HG03469 (cell line): ENCODE data around the gene CDH24.
A peak's percentile ranks its signal among the peaks of the same experiment; 100 is the strongest.

ENCODE experiments used
- ATAC-seq: cut with Tn5 transposase; IDR thresholded peaks from one replicate; pipeline ENCODE4 v1.9.1; 2021; ENCODE audit warnings: mild to moderate bottlenecking, moderate library complexity, moderate number of reproducible peaks; ENCODE audit not compliant: unreplicated experiment

Gene CDH24

DNA sequence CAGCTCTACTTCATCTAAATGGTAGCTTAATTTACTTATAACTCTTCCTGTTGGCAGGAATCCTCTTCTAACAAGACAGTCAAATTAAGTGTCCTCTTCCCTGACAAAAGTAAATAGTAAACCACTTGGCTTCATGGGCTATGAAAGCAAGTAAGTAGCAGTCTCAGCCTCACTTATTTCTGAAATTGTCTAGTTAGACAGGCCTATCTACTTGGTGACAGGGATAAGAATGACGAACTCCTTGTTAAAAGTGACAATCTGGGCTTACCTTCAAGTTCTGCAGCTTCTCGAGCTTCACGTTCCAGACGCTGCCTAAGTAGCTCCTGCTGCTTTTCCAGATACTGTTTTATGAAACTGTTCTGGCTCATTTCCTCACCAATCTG, 32.9 kb upstream of the CDH24 start:
- no peak for ATAC-seq

DNA sequence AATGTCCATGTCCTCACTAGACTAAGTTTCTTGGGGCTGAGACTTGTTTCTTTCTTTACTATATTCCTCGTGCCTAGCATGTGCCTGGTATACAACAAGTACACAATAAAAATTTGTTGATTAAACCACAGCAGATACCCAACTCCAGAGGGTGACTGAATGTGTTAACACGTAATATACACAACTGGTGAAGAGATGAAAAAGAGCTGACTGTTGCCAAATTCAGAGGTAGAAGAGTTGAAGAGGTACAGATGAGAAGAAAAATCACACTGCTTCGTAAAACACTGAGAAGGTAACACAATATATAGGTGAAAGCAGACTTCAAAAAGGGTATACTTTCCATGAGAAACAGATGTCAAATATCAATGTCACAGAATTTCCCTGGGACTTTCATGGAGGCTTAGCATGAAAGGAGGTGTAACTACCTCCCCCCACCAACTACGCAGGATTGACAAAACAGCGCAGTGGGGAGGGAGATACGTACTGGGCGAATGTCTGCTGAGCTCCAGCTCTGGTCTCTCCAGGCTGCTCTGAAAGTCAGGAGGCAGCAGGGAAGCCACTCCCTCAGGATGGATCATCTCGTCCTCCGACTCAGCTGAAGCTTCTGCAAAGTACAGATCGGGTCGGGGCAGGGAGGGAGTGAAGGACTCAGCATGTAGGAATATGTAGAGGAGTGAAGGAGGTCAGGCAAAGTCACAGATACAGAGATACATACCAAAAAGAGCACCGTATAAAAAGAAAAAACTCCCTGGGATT, 32.4 kb upstream of the CDH24 start:
- no peak for ATAC-seq

DNA sequence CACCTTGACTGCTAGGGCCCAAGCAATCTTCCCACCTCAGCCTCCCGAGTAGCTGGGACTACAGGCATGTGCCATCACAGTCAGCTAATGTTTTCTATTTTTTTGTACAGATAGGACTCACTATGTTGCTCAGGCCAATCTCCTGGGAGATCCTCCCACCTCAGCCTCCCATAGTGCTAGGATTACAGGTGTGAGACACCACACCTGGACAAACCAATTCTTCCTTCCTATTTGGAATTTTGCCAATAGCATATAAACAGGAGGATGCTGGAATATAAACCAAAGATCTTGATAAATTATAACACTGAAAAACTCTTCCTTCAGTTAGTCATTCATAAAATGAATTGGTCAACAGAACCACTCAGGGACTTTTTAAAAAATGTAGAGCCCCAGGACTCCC, 29.2 kb upstream of the CDH24 start:
- ATAC-seq = no peak

DNA sequence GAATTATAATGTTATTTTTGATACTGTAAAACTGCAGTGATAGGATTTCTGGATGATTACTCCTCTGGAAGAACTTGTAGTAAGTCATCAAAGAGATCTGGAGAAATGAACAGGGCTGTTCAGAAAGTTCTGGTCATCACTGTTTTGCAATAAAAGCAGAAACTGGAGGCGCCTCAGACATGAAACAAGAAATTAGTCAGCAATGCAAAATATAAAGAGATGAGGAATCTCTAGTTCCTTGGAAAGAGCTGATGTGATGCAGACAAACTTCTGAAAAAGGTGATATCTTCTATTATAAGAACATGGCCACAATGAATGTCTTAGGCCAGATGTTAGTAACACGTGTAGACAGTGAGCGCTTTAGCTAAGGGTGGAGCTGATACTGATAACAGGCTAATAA, 28.1 kb upstream of the CDH24 start:
- ATAC-seq = no peak

DNA sequence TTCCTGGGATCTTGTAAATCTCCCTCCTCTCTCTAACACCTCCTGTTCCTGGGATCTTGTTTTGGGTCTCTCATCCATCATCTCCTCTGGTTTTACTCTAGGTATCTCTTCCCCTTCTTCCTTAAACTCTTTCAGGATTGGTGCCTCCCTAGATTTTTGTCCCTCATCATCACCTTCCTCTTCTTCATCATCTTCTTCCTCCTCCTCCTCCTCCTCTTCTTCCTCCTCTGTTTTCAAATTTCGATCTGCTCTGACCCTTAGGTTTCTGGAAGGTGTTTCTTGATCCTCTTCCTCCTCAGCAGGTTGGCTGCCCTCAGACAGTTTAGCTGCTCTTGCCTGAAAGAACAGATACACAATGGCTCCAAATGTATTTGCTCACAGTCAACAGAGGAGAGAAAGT, 23.2 kb upstream of the CDH24 start:
- ATAC-seq = no peak

DNA sequence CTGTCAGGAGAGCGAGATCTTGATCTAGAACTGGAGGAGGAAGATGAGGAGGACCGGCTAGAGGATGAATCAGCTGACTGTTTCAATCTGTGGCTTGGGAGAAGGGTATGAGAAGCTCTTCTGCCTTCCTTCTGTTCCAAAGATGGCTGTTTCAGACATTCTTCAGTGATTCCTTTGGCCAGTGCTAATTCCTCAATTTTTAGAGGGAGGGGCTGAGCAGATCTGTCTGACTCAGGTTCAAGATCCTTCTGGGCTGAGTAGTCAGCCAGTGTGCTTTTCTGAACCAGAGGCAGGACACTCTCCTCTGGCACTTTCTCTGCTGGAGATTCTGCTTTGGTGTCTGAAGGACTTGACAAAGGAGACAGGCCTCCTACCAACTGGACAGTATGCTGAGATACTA, 22.4 kb upstream of the CDH24 start:
- no peak for ATAC-seq

DNA sequence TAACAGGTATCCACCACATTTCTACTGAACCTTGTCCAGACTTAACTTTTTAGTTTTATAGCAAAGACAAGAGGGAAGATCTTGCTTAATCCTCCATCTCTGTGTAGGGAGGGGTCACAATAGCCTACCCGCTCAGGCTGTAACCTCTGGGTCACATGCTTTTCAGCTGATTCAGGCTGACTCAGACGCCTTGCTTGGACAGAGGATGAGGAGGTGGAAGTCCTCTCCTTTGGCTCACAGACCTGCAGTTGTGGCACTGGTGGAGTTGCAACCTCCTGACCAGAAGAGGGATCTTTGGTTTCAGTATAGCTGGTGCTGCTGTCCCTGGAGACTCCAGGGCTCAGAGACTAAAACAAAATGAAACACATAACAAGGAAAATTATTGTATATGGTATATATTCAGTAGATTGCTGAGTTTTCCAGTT, 21.4 kb upstream of the CDH24 start:
- no peak for ATAC-seq

DNA sequence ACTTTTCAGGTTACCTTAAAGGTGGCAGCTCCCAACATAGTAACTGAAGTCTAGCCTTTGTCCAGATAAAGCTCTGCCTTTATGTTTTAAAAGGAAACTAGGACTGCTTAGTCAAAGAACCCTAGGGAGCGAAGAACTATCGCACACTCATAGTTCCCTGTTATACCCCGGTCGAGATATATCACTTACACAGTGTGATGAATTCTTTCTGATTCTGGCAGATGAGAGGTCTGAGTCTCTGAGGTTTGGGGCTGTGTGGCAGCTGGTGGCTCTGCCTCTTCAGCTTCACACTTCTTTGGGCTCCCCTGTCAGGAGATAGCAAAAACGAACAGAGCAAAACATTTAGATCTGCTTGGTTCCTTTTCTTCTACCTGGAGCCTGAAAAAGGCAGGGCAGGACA, 20.6 kb upstream of the CDH24 start:
- no peak for ATAC-seq

DNA sequence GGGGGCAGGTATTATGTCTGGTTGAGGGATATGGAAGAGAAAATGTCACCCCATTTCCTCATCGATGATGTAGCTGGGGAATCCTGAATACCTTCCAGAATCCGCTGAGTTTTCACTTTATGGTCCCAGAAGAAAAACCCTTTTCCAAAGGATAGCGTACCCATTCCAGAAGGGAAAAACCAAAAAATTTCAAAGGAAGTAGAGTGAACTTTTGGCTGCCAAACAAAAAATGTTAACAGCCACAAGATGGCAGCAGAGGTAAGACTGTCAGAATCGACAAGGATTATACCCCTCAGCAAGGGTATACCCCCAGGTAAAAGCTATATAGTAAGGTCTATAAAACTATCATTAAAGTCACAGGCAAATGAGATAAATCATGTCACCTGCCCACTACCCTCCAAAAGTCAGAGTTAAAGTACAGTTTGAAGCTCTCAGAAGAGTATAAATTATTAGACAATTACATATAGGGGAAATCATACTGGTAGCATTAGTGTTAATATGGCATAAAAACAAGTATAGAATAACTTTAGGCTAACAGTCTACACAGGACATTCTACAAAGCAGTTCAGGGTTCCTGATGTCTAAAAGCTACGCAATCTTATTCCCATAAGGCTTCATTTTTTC, 19.6 kb upstream of the CDH24 start:
- ATAC-seq = no peak

DNA sequence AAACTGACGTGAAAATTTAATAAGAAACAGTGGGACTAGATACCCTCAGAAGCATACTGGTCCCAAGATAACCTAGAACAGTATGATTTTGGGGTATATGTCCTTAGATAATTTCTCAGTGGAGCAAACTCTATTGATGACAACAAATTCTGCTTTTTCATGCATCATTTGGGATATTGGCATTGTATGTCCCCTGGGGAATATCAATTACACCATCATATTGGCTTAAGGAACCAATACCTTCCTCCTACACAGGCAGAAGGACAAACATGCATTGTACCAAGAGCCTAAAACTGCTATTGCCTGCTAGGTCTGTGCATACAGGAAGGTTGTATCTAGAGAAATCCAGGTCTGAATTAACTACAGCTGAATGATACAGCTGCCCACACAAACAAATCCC, 17.6 kb upstream of the CDH24 start:
- no peak for ATAC-seq

DNA sequence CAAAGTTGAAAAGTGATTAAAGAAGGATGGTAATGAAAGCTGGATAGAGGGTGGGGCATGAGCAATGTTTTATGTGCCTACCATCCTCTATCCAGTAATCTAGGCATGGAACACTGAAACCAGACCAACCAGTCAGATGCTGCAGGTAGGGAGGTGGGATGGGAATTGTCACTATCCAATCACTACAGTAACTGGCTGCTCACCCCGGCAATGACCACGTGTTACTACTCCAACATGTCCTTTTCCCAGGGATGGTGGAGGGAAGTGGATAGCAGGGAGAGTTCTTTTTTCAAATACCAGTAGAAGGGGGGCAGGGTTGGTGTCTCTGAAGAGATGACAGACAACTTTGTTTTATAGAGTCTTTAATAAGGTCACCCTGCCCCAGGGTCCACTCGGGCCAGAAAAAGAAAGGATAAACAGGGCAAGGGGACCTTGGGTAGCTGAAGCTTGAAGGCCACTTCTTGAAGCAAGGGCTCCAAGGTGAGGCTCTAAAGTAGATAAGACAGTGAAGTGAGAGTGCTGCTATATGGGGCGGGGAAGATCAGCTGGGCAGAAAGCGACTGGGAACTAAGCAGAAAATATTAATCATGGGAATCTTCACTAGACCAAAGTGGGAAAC, 14.7 kb upstream of the CDH24 start:
- no peak for ATAC-seq

DNA sequence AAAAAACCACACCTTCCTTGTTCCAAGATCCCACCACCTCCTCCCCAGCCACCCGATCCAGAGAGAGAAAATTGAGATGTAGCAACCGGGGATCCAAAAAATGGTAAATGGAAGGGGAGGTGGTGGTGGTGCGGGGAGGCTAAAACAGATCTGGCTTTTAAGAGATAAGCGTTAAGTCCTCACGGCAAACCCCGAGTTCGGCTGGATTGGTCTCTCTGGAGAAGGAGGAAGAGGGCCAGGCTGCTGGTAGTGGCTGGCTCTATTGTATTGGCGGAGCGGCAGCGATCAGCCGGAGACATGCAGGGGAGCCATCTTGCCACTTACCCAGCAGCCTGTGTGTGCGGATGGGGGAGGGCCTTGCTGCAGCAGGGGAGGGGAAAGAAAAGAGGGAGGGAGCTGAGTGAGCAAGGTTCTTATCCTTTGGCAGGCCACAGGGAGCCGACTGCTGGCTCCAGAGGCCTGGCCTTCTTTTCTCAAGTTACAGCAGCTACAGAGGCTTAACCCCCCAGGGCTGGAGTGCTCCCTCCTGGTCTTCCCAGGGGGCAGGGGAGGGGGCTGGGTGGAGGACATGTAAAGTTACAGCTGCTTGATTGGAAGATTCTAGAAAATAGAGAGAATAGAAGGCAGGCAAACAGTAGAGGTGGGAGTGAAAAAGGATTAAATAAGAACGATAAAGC, 14.1 kb upstream of the CDH24 start:
- peak; percentile 63 for ATAC-seq

DNA sequence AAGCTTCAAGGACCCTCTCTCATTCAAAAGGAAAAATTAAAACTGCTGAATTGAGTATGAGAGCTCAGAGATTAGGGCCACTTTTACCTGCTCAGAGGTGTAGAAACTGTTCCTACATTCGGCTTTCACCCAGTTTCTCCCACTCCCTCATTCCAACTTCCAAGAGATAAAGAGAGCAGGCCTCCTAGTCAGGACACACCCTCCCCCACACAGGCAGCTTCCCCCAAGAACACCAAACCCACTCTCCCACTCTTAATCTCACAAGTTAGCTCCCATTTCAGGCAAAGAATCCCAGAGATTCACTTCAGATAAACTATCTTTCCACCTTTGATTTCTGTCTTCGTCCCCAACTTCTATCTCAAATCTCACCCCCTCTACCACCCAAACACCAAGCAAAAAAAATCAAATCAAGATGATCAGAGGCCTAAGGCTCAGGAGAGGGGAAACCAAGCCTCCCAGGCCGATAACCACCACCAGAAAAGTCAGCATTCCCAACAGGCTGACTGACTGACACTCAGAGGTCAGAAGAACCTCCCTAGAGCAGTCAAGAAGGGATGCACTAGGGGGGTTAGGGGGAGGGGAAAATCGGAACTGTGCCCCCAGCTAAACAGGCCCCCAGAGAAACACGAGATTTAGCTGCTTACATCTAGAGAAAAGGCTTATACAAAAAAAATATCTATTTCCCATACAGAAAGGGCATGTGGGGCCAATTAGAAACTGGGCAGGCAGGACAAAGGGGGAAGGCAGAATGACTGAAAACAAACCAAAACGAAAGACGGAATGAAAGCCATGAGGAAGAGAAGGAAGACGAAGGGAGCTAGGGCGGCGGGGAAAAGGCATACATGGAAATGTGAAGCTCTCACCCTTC, 13.2 kb upstream of the CDH24 start:
- no peak for ATAC-seq

DNA sequence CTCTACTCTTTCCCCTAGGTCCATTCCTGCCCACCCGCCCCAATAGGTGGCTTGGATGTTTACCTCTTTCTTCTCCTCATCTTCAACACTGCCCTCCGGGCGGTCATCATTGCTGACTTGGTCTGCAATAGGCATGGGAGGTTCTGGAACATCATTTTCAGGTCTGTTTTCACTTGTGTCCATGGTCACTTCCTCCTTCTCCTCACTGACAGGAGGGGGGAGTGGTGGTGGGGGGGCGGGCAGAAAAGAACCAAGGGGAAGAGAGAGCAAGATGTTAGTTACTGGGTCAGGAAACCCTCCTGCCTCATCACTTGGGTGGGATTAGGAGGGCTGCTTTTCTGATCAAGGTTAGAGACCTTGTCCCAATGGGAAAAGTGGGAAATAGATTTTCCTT, 12.1 kb upstream of the CDH24 start:
- ATAC-seq = no peak

DNA sequence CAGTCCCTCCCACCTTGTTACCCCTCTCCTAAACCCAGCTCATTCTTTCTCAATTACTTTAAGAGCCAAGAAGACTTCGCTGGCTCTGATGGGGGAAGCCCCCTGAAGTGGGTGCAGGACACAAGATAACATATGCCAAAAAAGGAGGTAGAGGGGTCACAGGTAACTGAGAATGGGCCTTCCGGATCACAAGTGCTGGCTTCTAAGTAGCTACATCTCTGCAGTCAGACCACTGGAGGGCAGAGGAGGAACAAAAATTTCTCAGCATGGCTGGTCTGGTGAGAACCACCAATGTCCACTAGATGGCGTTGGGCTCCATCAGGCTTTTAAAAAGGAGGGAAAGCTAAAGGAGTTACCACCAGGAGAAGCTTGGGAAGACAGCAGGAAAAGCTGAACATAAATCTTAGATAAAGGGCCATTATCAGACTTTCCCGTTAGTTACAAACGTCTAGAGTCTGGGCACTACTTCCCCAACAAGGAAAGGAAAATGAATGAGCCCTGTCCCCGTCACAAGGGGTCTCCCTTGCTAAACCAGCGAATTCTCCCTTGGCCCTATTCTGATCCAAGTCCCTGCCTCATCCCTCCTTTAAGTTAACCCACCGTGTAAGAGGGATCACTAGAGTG, 11.6 kb upstream of the CDH24 start:
- ATAC-seq = peak; percentile 63

DNA sequence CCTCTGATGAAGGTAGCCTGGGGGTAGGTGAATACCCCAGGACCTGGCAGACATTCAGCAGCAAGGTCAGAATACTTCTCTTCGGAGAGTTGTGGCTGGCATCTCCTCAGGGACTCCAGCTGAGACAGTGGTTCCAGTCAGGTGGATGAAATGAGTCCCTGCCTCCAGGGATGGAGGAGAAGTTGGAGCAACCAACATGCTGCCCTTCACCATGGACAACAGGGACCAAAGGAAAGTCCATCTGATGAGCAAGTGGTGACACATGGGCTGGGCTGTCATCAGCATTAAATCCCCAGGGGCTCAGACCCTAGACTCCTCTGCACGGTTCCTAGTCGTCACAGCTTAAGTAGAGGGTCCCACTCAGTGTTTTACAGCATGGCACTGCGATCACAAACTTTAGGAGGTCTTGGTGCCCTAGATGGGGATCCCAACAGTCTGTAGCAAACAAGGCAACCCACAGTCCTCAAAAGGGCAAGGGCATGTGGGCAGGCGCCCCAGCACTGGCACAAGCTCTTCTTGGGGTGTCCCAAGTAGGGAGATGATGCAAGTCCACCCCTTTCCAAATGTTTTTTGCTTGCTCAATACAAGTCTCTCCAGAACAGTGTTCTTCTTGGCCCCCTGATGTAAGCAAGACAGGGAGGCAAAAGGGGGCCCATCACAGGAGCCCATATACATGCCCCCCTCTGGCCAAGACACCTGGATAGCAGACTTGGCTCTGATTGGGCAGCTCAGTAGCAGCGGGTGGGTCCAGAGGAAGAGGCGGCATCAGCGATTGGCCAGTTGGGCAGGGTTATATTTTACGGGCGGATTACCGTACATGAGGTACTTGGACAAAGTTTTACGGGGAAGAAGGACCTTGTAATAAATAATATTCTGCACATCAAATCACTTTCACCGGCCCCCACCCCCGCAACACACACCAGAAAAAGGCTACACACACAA, 10.8 kb upstream of the CDH24 start:
- no peak for ATAC-seq

DNA sequence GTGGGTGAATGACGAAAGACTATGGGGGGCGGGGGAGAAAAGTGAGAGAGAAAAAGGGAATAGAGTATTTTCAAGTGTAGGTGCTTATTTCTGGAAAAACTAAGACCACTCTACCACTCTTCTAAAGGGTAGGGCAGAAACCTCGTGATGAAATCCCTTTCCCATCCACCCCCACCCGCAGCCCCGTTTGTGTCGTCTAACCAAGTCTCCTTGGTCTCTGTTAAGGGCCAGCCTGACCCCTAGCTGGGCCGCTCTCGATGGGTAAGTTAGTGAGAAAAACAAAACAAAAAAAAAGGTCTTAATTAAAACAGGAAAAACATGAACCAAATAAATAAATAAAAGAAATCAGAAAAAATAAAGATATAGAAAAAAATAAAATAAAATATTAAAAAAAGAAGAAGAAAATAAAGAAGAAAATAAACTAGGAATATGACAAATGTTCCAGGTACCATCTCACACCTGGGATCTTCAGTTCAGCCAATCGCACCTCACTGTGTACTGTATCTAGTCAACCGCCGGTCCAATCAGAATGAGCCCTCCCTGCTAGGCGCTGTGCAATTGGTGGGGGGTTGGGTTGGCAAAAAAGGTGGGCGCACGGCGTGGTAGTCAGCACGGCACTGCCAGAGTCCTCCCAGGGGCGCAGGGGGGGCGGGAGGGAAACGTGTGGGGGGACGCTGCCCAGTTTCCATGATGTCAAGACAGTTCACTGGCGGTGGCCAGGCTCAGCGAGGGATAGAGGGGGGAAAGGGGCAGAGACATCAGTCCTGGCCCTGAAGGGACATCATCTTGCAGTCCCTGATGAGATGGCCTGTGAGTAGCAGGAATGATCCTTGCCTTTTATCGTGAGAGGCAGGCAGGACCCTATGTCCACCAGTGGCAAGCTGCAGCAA, 9.8 kb upstream of the CDH24 start:
- ATAC-seq = no peak

DNA sequence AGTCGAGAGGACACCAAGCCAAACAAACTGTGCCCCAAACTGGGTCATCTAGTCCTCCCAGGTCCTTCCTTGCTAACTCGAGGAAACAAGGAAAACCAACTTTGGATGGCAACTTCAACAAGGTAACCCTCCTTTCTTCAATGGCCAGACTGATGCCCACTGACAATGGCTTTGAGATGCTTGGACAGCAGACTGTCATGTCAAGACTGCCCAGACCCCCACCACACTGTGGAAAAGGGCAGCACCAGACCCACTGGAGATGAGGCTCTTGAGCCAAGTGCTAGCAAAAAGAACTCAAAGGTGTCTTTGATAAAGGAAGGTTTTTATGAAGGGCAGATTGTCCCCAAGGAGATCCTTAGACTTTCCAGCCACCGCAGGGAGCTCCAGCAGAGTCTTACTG, 9.0 kb upstream of the CDH24 start:
- no peak for ATAC-seq
